ENCODE measurements around the gene PCGF5. TPM values are rescaled to one million over a fixed set of nuclear protein-coding genes. Genes with fewer than 3 reads are reported as not detected.

The PCGF5 gene
- polyA plus RNA-seq, 1 of the 3 experiments (the other 2 are of a cell fraction), result 14.5 TPM

GRCh38 chr10:91271886-91272285 is 51.4 kb downstream of the PCGF5 start:
- TF ChIP-seq EP300 (IDR thresholded peaks at IDR 0.05; ENCODE audit: borderline replicate concordance in 1 of 2, low read depth in 1 of 2, low read length in 1 of 2) (no peak), FOXM1 (IDR thresholded peaks at IDR 0.05; ENCODE audit: low read depth) (no peak), CHD2 (IDR thresholded peaks at IDR 0.05; ENCODE audit: low read length, partially characterized antibody) (no peak), TAF1 (IDR thresholded peaks at IDR 0.05; ENCODE audit: borderline replicate concordance, low read depth, low read length) (no peak), NRF1 (IDR thresholded peaks at IDR 0.05; ENCODE audit: low read depth, low read length) (no peak), MEF2A (IDR thresholded peaks at IDR 0.05; ENCODE audit: borderline replicate concordance, low read depth) (no peak), GABPA (IDR thresholded peaks at IDR 0.05; ENCODE audit: low read depth) (no peak), TEAD4 (IDR thresholded peaks at IDR 0.05; ENCODE audit: borderline replicate concordance, insufficient read depth) (no peak), TCF12 (IDR thresholded peaks at IDR 0.05) (peak; percentile 72), RCOR1 (IDR thresholded peaks at IDR 0.05; ENCODE audit: low read length) (no peak), JUND (IDR thresholded peaks at IDR 0.05) (0 out of 2 replicates have a peak, but pooled peaks have one; percentile 13)
- ChIA-PET CTCF (interaction anchor here (0.8 to 1.5 kb wide), 6 partner anchors 15 to 364 kb away, joined by 3 to 4 read pairs (median 3); no protein-coding TSS in a partner anchor), POLR2A (no interaction called here)
- WGBS (ENCODE audit: low lambda C conversion rate), result 25% methylated on average over 1 of the region's 1 CpG
- Histone ChIP-seq H3K9ac (no peak overlapping the region), H2AFZ (ENCODE audit: low read depth) (no peak overlapping the region), H3K9me2 (no peaks in the 10 kb centered on the region), H3K4me3 (ENCODE audit: low read depth in 2 of 2, low read length in 1 of 2) (no peak overlapping the region), H3F3A (replicated peaks; ENCODE audit: insufficient read depth) (peaks cover 3% of the 10 kb centered on the region), H3K36me3 (replicated peaks in 1 of 2; ENCODE audit: control insufficient read depth in 1 of 2, insufficient read depth in 2 of 2, low read length in 1 of 2) (peaks cover 7 to 52% of the 10 kb centered on the region in 2 experiments), H3K27ac (ENCODE audit: low read depth in 2 of 2, low read length in 1 of 2) (peak overlapping the region in 1 of 2 experiments; percentile 61; a peak in 2 of 4 replicates), H4K20me1 (ENCODE audit: insufficient read depth) (no peaks in the 10 kb centered on the region), H3K4me1 (ENCODE audit: control insufficient read depth in 1 of 2, insufficient read depth in 2 of 2, low read depth in 1 of 2, low read length in 1 of 2) (no peaks in the 10 kb centered on the region; a peak in 1 of 4 replicates), H3K4me2 (no peak overlapping the region), H3K9me3 (no peaks in the 10 kb centered on the region), H3K27me3 (ENCODE audit: insufficient read depth) (no peaks in the 10 kb centered on the region), H3K79me2 (ENCODE audit: insufficient read depth) (no peaks in the 10 kb centered on the region)
- DNase-seq, result no peak

- no peaks in the 10 kb centered on the region for H3K79me2 ChIP-seq (ENCODE audit: insufficient read depth)
- no peaks in the 10 kb centered on the region; a peak in 1 of 4 replicates for H3K4me1 ChIP-seq (ENCODE audit: control insufficient read depth in 1 of 2, insufficient read depth in 2 of 2, low read depth in 1 of 2, low read length in 1 of 2)
- peaks cover 0 to 26% of the 10 kb centered on the region in 2 experiments for H3K36me3 ChIP-seq (replicated peaks in 1 of 2; ENCODE audit: control insufficient read depth in 1 of 2, insufficient read depth in 2 of 2, low read length in 1 of 2)
- H3K9me3 ChIP-seq, result no peaks in the 10 kb centered on the region
- H3K4me3 ChIP-seq (ENCODE audit: low read depth in 2 of 2, low read length in 1 of 2), result no peak overlapping the region
- TF ChIP-seq ZBTB33 (IDR thresholded peaks at IDR 0.05; ENCODE audit: borderline replicate concordance, low read depth) (no peak), RAD21 (IDR thresholded peaks at IDR 0.05; ENCODE audit: low read length) (no peak), SMC3 (IDR thresholded peaks at IDR 0.05; ENCODE audit: low read depth, low read length) (no peak), YY1 (IDR thresholded peaks at IDR 0.05; ENCODE audit: low read depth) (no peak), MEF2A (IDR thresholded peaks at IDR 0.05; ENCODE audit: borderline replicate concordance, low read depth) (no peak), JUND (IDR thresholded peaks at IDR 0.05) (no peak)
- no peak overlapping the region for H3K4me2 ChIP-seq
- POLR2A ChIA-PET, result no interaction called here
- H3K9ac ChIP-seq, result no peak overlapping the region
- H3K9me2 ChIP-seq, result no peaks in the 10 kb centered on the region
- no peaks in the 10 kb centered on the region for H3K27me3 ChIP-seq (ENCODE audit: insufficient read depth)
- H2AFZ ChIP-seq (ENCODE audit: low read depth), result no peak overlapping the region
- H4K20me1 ChIP-seq (ENCODE audit: insufficient read depth), result no peaks in the 10 kb centered on the region
- DNase-seq, result no peak
- peaks cover 3% of the 10 kb centered on the region for H3F3A ChIP-seq (replicated peaks; ENCODE audit: insufficient read depth)
- CTCF ChIA-PET, result interaction anchor here (0.9 to 8.2 kb wide), 3 partner anchors 14 to 419 kb away, joined by 3 to 71 read pairs (median 4); no protein-coding TSS in a partner anchor
- WGBS (ENCODE audit: low lambda C conversion rate), result 86% methylated on average over 6 of the region's 6 CpGs
- no peak overlapping the region for H3K27ac ChIP-seq (ENCODE audit: low read depth in 2 of 2, low read length in 1 of 2)
Measured at GRCh38 chr10:91284486-91285090, 64.1 kb downstream of the PCGF5 start.
